Skeletal muscle satellite cell (primary cell): ENCODE measurements around the gene RSRC1.

Experiments
- H3K27me3 ChIP-seq: 2 replicates; pipeline ENCODE4 v1.7.0; 2013; ENCODE audit warnings: low read length; ENCODE audit not compliant: control insufficient read depth, insufficient read depth
- H3K36me3 ChIP-seq: 2 replicates; pipeline ENCODE4 v1.7.0; 2013; ENCODE audit warnings: mild to moderate bottlenecking, control low read depth, low read length; ENCODE audit not compliant: insufficient read depth
- H3K4me1 ChIP-seq: 2 replicates; pipeline ENCODE4 v1.7.0; 2013; ENCODE audit warnings: low read length; ENCODE audit not compliant: control insufficient read depth, insufficient read depth
- H3K4me2 ChIP-seq: 2 replicates; pipeline ENCODE4 v1.7.0; 2013; ENCODE audit warnings: mild to moderate bottlenecking, low read length
- H3K4me3 ChIP-seq: 2 replicates; pipeline ENCODE4 v1.7.0; 2013; ENCODE audit warnings: low read length
- H3K9ac ChIP-seq: 2 replicates; pipeline ENCODE4 v1.7.0; 2013; ENCODE audit warnings: mild to moderate bottlenecking, low read depth, low read length, moderate library complexity
- H3K9me3 ChIP-seq: replicated peaks from 2 replicates; pipeline ENCODE4 v1.7.0; 2013; ENCODE audit warnings: mild to moderate bottlenecking, control low read depth, low read length

RSRC1 gene

DNA sequence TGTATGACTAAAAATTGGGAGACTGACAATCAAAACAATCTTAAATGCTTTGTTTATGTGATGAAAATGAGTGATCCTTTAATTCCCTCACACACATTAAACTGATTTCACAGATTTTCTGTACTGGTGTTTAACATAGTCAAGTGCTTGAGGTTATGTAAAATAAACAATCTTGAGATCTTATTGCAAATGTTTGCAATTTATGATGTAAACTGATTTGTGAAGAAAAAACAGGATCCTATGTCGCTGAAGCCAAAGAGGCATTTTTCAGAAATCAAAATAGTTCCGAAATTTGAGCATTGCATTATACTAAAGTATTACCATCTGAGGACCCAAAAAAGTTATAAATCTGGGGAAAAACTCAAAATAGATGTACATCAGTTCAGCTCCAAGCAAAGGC is 16.4 kb upstream of the RSRC1 start:
- H3K9me3 ChIP-seq = no peaks in the 10 kb centered on the region
- H3K27me3 ChIP-seq = peaks cover 77% of the 10 kb centered on the region
- no peaks in the 10 kb centered on the region for H3K36me3 ChIP-seq
- no peak overlapping the region for H3K4me2 ChIP-seq
- H3K4me1 ChIP-seq = peaks cover 9% of the 10 kb centered on the region
- no peak overlapping the region for H3K4me3 ChIP-seq
- H3K9ac ChIP-seq = no peak overlapping the region

GRCh38 chr3:158094235-158095110 is 15.4 kb upstream of the RSRC1 start:
- Histone ChIP-seq H3K4me2 (no peak overlapping the region), H3K4me3 (no peak overlapping the region), H3K36me3 (no peaks in the 10 kb centered on the region), H3K27me3 (peaks cover 74% of the 10 kb centered on the region), H3K4me1 (peaks cover 9% of the 10 kb centered on the region), H3K9me3 (no peaks in the 10 kb centered on the region), H3K9ac (no peak overlapping the region)

GRCh38 chr3:158095111-158095813 is 14.6 kb upstream of the RSRC1 start:
- Histone ChIP-seq H3K4me2 (no peak overlapping the region), H3K9me3 (no peaks in the 10 kb centered on the region), H3K36me3 (no peaks in the 10 kb centered on the region), H3K9ac (no peak overlapping the region), H3K4me1 (peaks cover 9% of the 10 kb centered on the region), H3K4me3 (no peak overlapping the region), H3K27me3 (peaks cover 78% of the 10 kb centered on the region)

- Histone ChIP-seq H3K4me3 (no peak overlapping the region), H3K27me3 (peaks cover 76% of the 10 kb centered on the region), H3K36me3 (no peaks in the 10 kb centered on the region)
These were observed 13.8 kb upstream of the RSRC1 start for GRCh38 chr3:158095814-158096704.

GRCh38 chr3:158097081-158097592 is 12.8 kb upstream of the RSRC1 start:
- no peak overlapping the region for H3K9ac ChIP-seq
- no peaks in the 10 kb centered on the region for H3K36me3 ChIP-seq
- peaks cover 66% of the 10 kb centered on the region for H3K27me3 ChIP-seq
- no peak overlapping the region for H3K4me2 ChIP-seq
- no peaks in the 10 kb centered on the region for H3K9me3 ChIP-seq
- peaks cover 9% of the 10 kb centered on the region for H3K4me1 ChIP-seq
- H3K4me3 ChIP-seq = no peak overlapping the region

More at GRCh38 chr3:158095814-158096704, 13.8 kb upstream of the RSRC1 start:
- Histone ChIP-seq H3K4me1 (peaks cover 9% of the 10 kb centered on the region), H3K9ac (no peak overlapping the region), H3K9me3 (no peaks in the 10 kb centered on the region), H3K4me2 (no peak overlapping the region)

DNA sequence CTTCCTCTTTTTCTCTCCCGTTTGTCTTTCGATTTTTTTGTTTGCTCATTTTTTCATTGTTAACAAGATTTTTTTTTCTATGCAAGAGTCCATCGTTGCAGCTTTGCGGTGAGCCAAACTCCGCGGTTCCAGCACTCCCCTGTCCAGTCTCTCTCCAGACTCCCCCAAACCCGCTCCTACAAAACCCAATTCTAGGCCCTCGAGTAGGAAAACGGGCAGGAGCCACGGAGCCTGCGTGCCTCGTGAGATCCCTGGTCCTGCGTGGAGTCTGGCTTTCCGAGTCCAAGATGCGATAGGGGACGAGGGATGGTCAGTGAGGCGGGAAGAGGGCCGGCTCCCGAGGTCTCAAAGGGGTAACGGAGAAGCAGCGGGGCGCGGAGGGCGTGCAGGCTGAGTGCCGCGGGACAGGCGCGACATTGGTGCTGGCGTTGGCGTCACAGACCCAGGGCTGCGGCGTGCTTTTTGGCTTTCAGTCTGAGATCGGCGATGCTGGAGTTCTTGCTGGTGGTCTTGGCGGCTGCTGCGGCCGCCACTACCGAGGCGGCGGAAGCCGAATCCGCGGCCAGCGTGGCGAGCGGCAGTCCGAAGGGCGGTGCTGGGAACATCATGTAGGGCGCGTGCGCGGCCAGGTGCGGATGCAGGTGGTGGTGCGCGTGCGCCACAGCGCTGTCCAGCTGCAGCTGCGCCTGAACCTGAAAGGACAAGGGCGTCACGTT is 12.1 kb upstream of the RSRC1 start:
- peaks cover 9% of the 10 kb centered on the region for H3K4me1 ChIP-seq
- peak overlapping the region; percentile 87 for H3K4me2 ChIP-seq
- H3K36me3 ChIP-seq = no peaks in the 10 kb centered on the region
- peaks cover 67% of the 10 kb centered on the region for H3K27me3 ChIP-seq
- H3K9me3 ChIP-seq = no peaks in the 10 kb centered on the region
- peak overlapping the region; percentile 70 for H3K4me3 ChIP-seq
- H3K9ac ChIP-seq = no peak overlapping the region

DNA sequence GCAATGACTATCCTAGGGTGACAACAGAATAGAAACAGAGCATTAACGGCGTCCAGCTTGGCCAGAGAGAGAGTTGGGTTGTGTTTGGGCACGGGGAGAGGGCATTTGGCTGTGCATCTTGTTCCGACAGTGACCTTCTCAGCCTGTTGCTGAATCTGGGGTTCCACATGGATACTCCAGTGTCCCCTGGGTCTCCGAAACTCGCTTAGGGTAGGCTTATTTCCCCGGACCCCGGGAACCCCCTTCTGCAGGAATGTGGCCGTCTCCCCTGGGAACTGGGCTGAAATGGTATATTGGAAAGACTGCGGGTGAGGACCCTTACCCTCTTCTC is 11.6 kb upstream of the RSRC1 start:
- Histone ChIP-seq H3K36me3 (no peaks in the 10 kb centered on the region), H3K9me3 (no peaks in the 10 kb centered on the region), H3K4me2 (peak overlapping the region; percentile 87), H3K9ac (no peak overlapping the region), H3K4me3 (peak overlapping the region; percentile 70), H3K27me3 (peaks cover 72% of the 10 kb centered on the region), H3K4me1 (peaks cover 9% of the 10 kb centered on the region)

GRCh38 chr3:158098834-158099424 is 11.0 kb upstream of the RSRC1 start:
- no peak overlapping the region for H3K9ac ChIP-seq
- H3K4me1 ChIP-seq = peaks cover 9% of the 10 kb centered on the region
- peaks cover 75% of the 10 kb centered on the region for H3K27me3 ChIP-seq
- no peak overlapping the region for H3K4me2 ChIP-seq
- no peaks in the 10 kb centered on the region for H3K36me3 ChIP-seq
- H3K9me3 ChIP-seq = no peaks in the 10 kb centered on the region
- H3K4me3 ChIP-seq = no peak overlapping the region

DNA sequence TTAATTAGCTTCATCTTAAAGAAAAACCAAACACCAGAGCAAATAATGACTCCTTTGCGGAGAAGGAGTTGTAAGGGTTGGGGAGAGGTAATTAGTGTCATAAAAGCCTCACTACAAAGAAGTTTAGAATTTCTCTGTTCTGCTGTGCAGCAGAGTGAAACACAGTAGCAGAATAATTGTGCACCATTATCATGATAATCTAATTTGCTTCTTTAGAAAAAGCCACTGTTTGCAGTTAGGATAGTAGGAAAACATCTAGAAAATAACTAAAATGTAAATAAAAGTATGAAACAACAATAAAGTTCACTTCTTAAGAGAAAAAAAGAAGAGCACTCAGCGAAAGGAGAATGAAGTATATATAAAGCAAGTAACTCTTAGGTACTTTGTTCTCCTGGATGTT is 9.2 kb upstream of the RSRC1 start:
- Histone ChIP-seq H3K36me3 (no peaks in the 10 kb centered on the region), H3K9ac (no peak overlapping the region), H3K9me3 (no peaks in the 10 kb centered on the region), H3K4me2 (no peak overlapping the region), H3K4me1 (peaks cover 9% of the 10 kb centered on the region), H3K4me3 (no peak overlapping the region), H3K27me3 (peaks cover 61% of the 10 kb centered on the region)

- H3K9ac ChIP-seq = no peak overlapping the region
- no peaks in the 10 kb centered on the region for H3K9me3 ChIP-seq
- no peaks in the 10 kb centered on the region for H3K36me3 ChIP-seq
- H3K4me1 ChIP-seq = peaks cover 15% of the 10 kb centered on the region
- no peak overlapping the region for H3K4me3 ChIP-seq
- no peak overlapping the region for H3K4me2 ChIP-seq
- H3K27me3 ChIP-seq = peaks cover 52% of the 10 kb centered on the region
These were observed 8.3 kb upstream of the RSRC1 start for GRCh38 chr3:158101335-158102241.
